HS-5 (cell line): ENCODE measurements around the gene USP17L22.
"Not testable (repeated sequence)": the region's sequence is repeated elsewhere in the genome, so short reads cannot be mapped to it uniquely, and the experiment has no call there.

ENCODE experiments used
- DNase-seq: peaks from one replicate; pipeline ENCODE4 v3.0.0-alpha.2; 2012; ENCODE audit warnings: low read depth

The USP17L22 gene, protein sequence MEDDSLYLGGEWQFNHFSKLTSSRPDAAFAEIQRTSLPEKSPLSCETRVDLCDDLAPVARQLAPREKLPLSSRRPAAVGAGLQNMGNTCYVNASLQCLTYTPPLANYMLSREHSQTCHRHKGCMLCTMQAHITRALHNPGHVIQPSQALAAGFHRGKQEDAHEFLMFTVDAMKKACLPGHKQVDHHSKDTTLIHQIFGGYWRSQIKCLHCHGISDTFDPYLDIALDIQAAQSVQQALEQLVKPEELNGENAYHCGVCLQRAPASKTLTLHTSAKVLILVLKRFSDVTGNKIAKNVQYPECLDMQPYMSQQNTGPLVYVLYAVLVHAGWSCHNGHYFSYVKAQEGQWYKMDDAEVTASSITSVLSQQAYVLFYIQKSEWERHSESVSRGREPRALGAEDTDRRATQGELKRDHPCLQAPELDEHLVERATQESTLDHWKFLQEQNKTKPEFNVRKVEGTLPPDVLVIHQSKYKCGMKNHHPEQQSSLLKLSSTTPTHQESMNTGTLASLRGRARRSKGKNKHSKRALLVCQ

DNA sequence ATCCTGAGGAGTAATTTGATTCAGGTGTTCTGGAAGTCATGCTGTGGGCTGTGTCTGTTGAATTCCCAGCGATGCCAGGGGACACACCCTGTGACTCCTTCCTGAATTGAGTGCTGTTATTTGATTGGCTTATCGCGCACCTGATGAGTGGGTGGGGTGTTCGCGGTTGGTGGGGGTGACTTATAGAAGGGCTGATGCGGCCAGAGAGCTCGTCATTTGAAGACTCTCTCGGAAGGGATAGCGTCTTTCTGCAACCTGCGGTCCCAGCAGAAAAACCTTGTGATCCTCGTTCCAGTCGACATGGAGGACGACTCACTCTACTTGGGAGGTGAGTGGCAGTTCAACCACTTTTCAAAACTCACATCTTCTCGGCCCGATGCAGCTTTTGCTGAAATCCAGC, at the start of gene USP17L22:
Gene USP17L22 (plus strand): TSS at position 301 of the 400 bp plus-strand sequence. CDS start 0 bp downstream, at position 301.
- DNase-seq = not testable (repeated sequence)

DNA sequence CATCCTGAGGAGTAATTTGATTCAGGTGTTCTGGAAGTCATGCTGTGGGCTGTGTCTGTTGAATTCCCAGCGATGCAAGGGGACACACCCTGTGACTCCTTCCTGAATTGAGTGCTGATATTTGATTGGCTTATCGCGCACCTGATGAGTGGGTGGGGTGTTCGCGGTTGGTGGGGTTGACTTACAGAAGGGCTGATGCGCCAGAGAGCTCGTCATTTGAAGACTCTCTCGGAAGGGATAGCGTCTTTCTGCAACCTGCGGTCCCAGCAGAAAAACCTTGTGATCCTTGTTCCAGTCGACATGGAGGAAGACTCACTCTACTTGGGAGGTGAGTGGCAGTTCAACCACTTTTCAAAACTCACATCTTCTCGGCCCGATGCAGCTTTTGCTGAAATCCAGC, 47.6 kb upstream of the USP17L22 start, which contains the start of gene USP17L12:
Gene USP17L12 (plus strand): TSS at position 301 of the 400 bp plus-strand sequence. CDS start 0 bp downstream, at position 301.
- DNase-seq = not testable (repeated sequence)

DNA sequence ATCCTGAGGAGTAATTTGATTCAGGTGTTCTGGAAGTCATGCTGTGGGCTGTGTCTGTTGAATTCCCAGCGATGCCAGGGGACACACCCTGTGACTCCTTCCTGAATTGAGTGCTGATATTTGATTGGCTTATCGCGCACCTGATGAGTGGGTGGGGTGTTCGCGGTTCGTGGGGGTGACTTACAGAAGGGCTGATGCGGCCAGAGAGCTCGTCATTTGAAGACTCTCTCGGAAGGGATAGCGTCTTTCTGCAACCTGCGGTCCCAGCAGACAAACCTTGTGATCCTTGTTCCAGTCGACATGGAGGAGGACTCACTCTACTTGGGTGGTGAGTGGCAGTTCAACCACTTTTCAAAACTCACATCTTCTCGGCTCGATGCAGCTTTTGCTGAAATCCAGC, 42.8 kb upstream of the USP17L22 start, which contains the start of gene USP17L13:
Gene USP17L13 (plus strand): TSS at position 301 of the 400 bp plus-strand sequence. CDS start 0 bp downstream, at position 301.
- DNase-seq = not testable (repeated sequence)

DNA sequence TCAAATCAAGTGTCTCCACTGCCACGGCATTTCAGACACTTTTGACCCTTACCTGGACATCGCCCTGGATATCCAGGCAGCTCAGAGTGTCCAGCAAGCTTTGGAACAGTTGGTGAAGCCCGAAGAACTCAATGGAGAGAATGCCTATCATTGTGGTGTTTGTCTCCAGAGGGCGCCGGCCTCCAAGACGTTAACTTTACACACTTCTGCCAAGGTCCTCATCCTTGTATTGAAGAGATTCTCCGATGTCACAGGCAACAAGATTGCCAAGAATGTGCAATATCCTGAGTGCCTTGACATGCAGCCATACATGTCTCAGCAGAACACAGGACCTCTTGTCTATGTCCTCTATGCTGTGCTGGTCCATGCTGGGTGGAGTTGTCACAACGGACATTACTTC, 37.2 kb upstream of the USP17L22 start:
- DNase-seq = not testable (repeated sequence)

DNA sequence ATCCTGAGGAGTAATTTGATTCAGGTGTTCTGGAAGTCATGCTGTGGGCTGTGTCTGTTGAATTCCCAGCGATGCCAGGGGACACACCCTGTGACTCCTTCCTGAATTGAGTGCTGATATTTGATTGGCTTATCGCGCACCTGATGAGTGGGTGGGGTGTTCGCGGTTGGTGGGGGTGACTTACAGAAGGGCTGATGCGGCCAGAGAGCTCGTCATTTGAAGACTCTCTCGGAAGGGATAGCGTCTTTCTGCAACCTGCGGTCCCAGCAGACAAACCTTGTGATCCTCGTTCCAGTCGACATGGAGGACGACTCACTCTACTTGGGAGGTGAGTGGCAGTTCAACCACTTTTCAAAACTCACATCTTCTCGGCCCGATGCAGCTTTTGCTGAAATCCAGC, 33.3 kb upstream of the USP17L22 start, which contains the start of gene USP17L15:
Gene USP17L15 (plus strand): TSS at position 301 of the 400 bp plus-strand sequence. CDS start 0 bp downstream, at position 301.
- DNase-seq = not testable (repeated sequence)

DNA sequence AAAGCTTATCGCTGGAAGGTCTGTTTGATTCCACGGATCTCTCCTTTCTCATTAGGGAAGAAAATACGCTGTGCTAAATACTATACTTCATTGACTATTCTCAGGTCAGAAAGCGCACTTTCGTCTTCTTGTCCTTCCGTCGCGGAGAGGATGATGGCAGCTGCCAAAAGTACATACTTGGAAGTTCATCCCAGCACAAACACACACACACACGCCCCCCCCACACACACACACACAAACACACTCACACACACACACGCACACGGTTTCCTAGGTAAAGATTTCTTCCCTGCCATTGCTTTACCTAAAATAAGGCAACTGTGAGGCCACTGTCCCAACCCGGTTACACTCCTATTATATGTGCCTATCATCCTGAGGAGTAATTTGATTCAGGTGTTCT, 29.0 kb upstream of the USP17L22 start:
- DNase-seq = not testable (repeated sequence)

DNA sequence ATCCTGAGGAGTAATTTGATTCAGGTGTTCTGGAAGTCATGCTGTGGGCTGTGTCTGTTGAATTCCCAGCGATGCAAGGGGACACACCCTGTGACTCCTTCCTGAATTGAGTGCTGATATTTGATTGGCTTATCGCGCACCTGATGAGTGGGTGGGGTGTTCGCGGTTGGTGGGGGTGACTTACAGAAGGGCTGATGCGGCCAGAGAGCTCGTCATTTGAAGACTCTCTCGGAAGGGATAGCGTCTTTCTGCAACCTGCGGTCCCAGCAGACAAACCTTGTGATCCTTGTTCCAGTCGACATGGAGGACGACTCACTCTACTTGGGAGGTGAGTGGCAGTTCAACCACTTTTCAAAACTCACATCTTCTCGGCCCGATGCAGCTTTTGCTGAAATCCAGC, 23.8 kb upstream of the USP17L22 start, which contains the start of gene USP17L17:
Gene USP17L17 (plus strand): TSS at position 301 of the 400 bp plus-strand sequence. CDS start 0 bp downstream, at position 301.
- not testable (repeated sequence) for DNase-seq

DNA sequence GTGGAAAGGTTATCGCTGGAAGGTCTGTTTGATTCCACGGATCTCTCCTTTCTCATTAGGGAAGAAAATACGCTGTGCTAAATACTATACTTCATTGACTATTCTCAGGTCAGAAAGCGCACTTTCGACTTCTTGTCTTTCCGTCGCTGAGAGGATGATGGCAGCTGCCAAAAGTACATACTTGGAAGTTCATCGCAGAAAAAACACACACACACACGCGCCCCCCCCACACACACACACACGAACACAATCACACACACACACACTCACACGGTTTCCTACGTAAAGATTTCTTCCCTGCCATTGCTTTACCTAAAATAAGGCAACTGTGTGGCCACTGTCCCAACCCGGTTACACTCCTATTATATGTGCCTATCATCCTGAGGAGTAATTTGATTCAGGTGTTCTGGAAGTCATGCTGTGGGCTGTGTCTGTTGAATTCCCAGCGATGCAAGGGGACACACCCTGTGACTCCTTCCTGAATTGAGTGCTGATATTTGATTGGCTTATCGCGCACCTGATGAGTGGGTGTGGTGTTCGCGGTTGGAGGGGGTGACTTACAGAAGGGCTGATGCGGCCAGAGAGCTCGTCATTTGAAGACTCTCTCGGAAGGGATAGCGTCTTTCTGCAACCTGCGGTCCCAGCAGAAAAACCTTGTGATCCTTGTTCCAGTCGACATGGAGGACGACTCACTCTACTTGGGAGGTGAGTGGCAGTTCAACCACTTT, 19.3 kb upstream of the USP17L22 start, which contains the start of gene USP17L18:
Gene USP17L18 (plus strand): TSS at position 678 of the 728 bp plus-strand sequence. CDS start 0 bp downstream, at position 678.
- not testable (repeated sequence) for DNase-seq

DNA sequence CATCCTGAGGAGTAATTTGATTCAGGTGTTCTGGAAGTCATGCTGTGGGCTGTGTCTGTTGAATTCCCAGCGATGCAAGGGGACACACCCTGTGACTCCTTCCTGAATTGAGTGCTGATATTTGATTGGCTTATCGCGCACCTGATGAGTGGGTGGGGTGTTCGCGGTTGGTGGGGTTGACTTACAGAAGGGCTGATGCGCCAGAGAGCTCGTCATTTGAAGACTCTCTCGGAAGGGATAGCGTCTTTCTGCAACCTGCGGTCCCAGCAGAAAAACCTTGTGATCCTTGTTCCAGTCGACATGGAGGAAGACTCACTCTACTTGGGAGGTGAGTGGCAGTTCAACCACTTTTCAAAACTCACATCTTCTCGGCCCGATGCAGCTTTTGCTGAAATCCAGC, 14.3 kb upstream of the USP17L22 start, which contains the start of gene USP17L19:
Gene USP17L19 (plus strand): TSS at position 301 of the 400 bp plus-strand sequence. CDS start 0 bp downstream, at position 301.
- not testable (repeated sequence) for DNase-seq

DNA sequence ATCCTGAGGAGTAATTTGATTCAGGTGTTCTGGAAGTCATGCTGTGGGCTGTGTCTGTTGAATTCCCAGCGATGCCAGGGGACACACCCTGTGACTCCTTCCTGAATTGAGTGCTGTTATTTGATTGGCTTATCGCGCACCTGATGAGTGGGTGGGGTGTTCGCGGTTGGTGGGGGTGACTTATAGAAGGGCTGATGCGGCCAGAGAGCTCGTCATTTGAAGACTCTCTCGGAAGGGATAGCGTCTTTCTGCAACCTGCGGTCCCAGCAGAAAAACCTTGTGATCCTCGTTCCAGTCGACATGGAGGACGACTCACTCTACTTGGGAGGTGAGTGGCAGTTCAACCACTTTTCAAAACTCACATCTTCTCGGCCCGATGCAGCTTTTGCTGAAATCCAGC, 9.6 kb upstream of the USP17L22 start, which contains the start of gene USP17L20:
Gene USP17L20 (plus strand): TSS at position 301 of the 400 bp plus-strand sequence. CDS start 0 bp downstream, at position 301.
- not testable (repeated sequence) for DNase-seq

DNA sequence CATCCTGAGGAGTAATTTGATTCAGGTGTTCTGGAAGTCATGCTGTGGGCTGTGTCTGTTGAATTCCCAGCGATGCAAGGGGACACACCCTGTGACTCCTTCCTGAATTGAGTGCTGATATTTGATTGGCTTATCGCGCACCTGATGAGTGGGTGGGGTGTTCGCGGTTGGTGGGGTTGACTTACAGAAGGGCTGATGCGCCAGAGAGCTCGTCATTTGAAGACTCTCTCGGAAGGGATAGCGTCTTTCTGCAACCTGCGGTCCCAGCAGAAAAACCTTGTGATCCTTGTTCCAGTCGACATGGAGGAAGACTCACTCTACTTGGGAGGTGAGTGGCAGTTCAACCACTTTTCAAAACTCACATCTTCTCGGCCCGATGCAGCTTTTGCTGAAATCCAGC, 4.8 kb upstream of the USP17L22 start, which contains the start of gene USP17L21:
Gene USP17L21 (plus strand): TSS at position 301 of the 400 bp plus-strand sequence. CDS start 0 bp downstream, at position 301.
- DNase-seq = not testable (repeated sequence)

DNA sequence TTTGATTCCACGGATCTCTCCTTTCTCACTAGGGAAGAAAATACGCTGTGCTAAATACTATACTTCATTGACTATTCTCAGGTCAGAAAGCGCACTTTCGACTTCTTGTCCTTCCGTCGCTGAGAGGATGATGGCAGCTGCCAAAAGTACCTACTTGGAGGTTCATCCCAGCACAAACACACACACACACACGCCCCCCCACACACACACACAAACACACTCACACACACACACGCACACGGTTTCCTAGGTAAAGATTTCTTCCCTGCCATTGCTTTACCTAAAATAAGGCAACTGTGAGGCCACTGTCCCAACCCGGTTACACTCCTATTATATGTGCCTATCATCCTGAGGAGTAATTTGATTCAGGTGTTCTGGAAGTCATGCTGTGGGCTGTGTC, 4.3 kb downstream of the USP17L22 start:
- not testable (repeated sequence) for DNase-seq
